ENCODE data around the gene CACNB1.
A peak's percentile ranks its signal among the peaks of the same experiment; 100 is the strongest.

Gene CACNB1

DNA sequence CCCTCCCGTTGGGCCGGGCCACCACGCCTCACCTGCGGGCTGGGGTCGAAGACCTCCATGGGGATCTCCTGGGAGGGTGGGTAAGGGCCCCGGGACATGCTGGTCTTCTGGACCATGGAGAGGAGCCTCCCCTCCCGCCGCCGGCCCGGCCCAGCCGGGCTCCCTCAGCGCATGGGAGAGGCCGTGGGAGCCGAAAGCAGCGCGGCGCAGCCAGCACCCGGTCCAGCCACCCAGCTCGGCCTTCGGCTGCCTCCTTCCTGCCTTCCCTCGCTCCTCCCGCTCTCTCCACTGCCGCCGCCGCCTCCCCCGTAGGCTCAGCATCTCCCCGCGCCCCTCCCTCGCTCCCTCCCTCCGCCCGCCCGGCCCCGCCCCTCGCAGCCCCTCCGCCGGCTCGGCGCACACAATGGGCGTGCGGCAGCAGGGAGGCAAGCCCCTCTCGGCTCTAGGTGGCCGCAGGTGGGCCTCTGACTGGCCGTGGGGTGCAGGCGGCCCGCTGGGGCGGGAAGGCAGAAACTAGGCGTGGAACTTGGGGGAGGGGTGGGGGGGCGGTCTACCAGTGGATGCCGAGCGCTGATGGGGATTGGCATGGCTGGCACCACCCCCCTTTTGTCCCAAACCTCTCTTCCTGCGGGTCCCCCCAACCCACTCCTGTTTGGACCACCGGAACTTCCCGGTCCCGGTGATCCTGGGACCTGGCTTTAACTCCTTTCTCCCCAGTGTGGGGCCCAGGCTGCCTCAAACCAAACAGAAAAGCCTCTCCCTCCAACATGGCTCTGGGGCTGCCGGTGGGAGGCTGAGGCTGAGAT is at the start of gene CACNB1:
Gene CACNB1, minus strand, starts transcription at position 290 of the 806 bp plus-strand sequence. Its CDS starts 174 bp downstream, at position 116.
- peak; percentile 23 to 48 for DNase-seq (ENCODE audit: low read depth in 2 of 2)

DNA sequence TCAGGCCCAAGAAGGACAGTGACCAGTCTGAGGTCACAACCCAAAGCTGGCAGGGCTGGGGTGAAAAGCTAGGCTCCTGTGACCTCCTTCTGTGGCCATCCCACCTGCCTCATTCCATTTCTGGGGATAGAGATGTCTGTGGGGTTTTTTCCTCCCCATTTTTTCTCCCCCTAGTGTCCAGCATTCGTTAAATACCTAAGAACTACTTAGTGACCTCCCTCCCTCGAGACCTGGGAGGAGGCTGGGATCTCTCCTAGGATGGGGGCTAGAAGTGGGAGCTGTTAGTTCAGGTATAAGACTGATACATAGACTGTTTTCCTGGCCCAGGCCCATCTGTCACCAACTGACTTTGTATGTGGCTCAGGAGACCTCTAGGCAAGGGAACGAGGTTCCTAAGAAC is 48.8 kb upstream of the CACNB1 start:
- DNase-seq (ENCODE audit: low read depth in 2 of 2), result no peak

DNA sequence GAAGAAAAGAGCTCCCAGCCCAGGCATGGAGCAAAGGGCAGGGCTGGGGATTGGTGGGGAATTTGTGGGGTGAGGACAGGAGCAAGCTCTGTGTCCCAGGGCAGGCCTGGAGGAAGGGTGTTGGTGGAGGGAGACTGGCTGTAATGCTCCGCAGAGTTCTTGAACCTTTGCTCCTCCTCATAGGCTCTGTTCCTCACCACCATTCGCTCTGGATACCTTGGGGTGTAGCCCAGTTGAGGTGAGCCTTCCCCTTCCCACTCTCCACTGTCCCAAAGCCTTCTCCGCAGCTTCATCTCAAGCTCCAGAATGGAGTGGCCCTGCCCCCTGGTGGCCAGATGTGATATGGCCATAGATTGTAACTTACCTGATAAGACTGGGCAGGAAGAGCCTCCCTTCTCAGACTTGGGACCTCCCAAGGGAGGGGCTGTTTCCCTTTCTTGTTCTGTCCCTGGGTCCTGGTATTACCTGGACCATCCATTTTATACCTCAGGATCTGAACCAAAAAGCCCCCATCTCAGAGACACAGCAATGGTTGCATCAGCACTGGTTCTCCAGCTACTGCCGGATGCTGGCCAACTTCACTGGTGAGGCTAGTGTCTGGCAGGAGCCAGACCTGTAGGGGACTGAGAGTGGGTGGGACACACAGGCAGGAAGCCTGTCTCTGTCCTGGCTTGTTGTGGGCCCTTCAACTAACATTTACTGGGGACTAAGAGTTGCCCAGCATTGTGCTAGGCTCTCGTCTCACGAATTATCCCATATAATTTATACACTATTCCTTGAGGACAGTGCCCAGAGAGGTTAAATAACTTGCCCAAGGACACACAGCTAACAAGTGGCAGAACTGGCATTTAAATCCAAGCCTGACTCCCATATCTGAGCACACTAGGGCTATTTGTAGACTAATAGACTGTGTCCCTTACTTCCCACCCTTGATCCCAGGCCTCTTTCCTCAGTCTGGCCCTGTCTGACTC is 47.4 kb upstream of the CACNB1 start:
- peak; percentile 67 to 81 for DNase-seq (ENCODE audit: low read depth in 2 of 2)

DNA sequence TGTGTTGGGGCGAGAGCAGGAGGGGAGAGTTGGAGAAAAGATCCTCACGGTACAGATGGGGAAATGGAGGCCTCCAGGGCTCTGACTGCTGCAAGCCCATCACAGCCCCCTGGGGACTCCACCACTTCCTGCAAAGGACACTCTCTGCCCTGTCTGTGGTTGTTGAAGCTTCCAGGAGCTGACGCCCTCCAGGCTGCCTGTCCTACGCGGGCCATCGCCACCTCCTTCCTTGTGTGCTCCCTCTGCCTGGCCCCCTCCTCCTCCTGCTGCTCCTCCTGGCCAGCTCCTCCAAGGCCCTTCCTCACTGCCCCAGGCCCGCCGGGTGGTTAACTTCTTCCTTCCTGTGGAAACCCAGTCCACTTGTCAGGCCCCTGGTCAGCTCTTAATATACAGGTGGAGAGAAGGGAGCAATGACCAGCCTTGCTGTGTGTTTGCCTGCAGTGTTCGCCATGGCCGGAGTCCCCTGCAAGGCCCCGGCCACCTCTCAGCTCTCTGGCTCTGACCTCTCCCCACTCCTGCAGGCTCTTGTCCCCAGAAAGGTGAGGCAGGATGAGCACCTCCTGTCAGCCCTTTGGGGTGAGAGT is 46.6 kb upstream of the CACNB1 start:
- DNase-seq (ENCODE audit: low read depth in 2 of 2), result no peak

DNA sequence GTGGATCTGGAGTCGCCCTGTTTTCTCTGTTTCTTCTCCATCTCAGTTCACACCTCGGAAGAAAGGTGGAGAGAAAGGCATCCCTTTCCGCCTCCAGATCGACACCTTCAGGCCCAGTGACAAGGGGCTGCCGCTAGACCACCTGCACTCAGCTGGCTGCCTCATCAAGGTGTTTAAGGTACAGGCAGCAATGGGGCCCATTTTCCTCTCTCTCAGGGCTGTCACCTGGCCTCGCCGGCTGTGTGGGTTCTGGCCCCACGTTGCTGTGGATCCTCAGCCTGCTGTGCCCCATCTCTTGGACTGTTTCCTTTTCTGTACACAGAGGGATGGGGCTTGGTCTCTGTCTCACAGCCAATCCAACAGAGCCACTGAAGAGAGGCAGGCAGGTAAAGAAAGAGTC is 45.7 kb upstream of the CACNB1 start:
- DNase-seq (ENCODE audit: low read depth in 2 of 2), result no peak

DNA sequence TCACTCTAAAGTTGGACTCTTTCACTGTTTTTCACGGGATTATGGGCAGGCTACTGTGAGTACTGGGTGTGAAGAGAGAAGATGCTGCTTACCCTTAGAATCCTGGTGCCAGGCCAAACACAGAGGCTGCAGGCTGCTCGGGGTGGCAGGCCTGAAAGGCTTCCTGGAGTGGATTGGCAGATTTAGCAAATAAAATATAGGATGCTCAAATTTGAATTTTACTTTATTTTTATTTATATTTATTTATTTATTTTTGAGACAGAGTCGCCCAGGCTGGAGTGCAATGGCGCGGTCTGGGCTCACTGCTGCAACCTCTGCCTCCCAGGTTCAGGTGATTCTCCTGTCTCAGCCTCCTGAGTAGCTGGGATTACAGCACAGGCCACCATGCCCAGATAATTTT is 43.2 kb upstream of the CACNB1 start:
- no peak for DNase-seq (ENCODE audit: low read depth in 2 of 2)

DNA sequence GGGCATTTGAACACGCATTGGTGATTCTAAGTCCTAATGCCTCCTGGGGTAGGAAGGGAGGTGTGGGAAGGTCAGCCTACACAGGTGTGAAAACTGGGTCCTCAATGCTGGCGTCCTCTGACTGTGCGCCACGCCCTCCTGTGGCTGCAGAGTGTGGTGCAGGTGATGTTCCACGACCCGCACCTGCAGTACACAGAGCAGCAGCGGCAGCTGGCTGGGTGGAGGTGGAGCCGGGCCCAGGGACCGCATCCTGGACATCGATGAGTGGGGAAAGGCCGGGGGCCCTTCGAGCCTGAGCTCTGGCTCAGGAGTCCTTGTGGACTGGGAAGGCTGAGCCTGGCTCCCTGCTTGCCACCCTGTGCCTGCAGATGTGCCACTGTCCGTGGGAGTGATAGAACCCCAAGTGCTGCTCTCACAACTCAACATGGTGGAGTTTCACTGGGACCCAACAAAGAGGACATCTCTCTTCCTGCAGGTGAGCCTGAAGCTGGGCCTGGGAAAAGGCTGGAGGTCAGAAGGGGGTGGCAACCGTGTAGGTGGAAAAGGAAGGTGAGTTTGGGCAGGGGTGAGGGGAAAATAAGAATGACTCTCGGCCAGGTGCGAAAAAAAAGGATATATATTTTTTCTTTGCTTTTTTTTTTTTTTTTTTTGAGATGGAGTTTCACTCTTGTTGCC is 42.3 kb upstream of the CACNB1 start:
- peak; percentile 24 to 50 for DNase-seq (ENCODE audit: low read depth in 2 of 2)

DNA sequence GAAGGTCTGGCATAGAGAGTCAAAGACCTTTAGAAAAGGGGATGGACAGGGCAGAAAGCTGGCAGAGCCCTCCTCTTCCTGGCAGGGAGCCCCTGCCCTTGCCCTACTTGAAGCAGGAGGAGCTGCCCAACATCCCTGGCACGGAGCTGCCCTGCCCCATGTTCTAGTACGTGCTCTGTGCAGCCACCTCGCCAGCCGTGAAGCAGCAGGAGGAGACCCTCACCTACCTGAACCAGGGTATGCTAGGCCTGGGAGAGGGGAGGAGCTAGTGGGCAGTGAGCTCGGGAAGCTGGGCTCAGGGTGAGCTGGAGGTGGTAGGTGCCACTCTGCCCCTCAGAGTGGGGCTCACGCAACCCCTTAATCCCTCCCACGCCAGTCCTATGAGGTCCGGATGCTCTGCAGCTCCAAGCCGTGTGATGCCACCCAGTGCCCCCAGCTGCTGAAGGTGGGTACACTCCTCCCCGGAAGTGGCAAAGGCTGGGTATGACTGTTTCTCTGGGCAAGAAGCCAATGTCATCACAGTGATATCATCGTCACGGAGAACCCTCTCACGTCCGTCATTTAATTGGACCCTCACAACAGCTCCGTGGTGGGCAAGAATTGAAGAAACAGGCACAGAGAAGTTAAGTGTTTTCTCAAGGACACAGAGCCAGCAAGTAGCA is 41.0 kb upstream of the CACNB1 start:
- peak; percentile 26 to 53 for DNase-seq (ENCODE audit: low read depth in 2 of 2)

DNA sequence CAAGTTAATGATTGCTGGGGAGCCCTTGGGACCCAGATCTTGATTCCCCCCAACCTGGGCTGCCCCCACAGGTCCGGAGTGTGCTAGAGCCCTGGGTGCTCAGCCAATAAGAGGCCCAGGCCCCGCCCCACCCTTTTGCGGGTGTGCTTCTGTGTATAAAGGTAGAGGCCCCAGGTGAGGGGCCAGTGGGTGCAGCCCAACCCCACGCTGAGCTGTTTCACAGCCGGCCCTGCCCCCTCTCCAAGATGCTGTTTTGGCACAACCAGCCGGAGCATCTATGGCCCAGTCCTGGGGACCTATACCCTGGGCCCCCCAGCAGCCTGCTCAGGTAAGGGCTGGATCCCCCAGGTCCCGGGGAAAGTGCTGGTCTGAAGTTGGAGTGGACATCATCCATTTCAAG is 40.1 kb upstream of the CACNB1 start:
- no peak for DNase-seq (ENCODE audit: low read depth in 2 of 2)

DNA sequence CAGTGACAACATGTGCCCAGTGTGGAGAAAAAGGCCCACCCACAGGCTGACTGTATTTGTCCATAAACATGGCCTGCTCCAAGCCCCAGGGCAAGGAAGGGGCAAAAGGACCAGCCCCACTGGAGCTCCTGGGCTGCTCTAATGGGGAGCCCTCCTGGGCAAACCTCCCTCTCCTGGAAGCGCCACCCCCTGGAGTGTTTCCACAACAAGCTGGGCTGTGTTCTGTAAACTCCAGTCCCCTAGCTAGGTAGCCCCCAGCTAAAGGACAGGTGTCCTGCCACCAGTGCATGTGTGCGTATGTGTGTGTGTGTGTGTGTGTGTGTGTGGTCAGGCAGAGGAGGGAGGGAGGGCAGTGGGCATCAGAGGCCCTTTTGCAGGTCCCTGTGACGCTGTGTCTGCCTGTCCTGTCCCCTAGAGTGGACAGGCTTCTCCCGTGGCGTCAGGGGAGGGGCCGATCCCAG is 39.5 kb upstream of the CACNB1 start:
- DNase-seq (ENCODE audit: low read depth in 2 of 2), result no peak

DNA sequence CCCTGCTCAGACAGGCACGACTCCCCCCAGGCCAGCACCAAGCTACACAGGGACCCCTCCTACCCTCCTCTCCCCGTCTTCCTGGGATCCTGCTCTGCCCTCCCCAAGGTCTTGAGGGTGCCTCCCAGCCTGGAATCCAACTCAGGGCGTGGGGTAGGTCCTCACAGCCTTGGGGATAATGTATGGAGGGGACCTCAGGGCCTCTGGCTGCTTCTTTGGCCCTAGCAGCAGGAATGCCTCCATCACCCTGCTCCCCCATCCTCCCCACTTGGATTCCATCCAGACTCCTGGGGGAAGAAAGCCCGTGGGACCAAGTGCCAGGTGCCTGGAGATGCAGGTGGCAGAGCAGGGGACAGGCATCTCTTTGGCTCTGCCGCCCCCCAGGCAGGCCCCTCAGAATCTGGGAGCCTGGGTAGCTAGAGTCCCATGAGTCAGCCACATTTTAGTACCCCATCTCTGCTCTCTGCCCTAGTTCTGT is 39.0 kb upstream of the CACNB1 start:
- DNase-seq (ENCODE audit: low read depth in 2 of 2), result no peak

DNA sequence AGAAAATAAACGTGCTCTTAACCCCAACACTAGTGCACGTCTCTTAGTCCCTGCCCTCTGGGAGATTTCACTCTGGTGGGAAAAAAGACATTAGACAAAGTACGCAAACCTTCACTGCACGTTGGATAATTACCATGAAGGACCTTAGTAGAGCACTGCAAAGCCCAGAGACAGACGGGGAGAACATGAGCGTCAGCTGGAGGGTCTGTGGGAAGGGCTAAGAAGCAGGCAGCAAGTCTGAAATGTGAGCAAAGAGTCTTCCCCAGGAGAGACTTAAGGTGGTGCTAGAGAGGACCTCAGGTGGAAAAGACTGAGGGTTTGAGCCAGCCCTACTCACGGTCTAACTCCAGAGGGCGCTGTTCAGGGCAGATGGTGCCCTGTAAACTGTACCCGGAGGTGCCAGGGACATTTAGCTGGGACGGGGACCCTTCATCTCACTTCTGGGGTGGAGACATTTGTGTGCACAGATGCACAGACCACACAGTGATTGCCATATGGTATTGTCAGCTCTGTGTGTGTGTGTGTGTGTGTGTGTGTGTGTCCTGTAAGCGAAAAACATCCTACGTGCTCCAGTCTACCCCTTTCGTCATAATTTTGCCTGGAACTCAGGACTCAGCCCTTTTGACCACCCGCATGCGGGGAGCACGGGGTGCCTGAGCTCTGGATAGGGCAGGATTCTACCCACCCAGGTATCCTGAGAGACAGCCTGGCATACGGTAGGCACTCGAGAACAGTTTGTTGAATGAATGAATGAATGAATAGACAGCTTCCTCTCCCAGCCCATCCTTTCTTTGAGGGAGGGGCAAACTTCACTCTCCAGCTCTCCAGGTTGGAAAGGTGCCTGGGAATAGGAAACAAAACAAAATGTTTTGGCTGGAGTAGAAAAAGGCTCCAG is 38.3 kb upstream of the CACNB1 start:
- no peak for DNase-seq (ENCODE audit: low read depth in 2 of 2)

DNA sequence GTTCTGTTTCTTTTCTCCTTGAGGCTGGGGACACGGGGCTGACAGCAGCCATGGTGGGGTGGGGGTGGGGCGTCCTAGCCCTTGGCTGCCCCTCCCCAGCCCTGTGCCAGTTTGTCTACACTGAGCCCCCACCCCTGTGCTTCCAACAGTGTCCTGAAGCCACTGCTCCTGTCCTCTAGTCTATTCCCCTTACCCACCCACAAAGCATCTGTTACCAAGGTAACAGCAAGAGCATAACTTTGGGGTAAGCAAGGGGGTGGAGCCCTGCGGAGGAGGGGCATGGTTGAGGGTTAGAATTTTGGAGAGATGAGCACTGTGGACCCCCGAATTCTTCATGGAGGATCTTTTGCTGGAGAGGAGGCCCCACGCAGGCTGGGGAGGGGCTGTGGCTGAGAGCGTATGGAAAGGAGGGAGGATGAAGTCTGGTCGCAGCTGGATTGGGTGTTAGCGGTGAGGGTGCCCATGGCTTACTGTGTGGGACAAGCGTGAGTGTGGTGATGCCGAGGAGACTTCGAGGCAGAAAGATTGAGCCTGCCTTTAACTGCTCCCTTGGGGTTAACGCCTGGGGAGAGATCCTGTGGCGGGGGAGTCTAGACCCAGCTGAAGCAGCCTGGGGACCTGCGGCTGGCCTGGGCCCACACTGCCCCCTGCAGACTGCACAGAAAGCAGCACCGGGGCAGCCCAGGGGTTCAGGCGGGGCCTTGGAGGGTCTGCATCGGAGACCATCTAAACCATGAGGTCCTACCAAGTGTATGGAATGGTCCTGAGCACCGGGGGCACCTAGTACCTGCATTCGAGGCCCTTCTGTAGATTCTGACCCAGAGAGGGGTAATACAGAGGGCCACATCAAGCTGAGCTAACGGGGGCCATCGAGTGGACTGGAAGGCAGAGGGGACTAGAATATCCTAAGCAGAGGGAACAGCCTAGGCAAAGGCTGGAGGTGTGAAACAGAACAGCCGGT is 34.4 kb upstream of the CACNB1 start:
- DNase-seq (ENCODE audit: low read depth in 2 of 2), result peak in 1 of 2 donors; percentile 36

DNA sequence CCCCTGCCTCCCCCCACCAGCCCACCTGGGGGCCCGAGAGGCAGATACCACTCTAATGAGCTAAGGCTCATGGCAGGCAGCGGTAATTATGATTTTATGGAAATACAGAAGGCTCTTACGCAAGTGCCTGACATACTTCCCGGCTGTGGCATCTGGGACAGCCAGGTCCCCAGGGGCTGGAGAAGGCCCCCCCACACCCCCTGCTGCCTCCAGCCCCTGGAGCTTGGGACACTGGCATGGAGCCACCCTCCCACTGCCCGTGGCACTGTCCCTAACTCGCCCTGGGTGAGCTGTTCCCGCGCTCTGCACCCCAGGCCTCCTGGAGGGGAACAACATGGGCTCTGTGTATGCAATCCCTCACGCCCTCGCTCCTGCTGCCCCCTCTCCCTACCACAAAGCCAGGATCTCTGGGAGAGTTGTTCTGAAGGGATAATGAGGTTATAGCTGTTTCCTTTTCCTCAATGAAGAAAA is 33.7 kb upstream of the CACNB1 start:
- DNase-seq (ENCODE audit: low read depth in 2 of 2), result no peak

DNA sequence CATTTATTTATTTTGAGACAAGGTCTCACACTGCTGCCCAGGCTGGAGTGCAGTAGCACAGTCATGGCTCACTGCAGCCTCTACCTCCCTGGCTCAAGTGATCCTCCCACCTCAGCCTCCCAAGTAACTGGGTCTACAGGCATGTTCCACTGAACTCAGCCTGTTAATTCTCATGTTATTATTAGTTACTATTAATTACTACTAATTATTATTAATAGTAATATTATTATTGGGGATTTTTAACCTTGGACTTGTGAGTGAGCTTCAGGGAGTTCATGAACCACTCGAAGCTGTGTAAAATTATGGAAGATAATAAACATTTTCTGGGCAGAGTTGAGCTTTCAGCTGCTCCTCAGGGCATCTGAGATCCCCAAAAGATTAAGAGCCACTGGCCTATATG is 32.9 kb upstream of the CACNB1 start:
- no peak for DNase-seq (ENCODE audit: low read depth in 2 of 2)

DNA sequence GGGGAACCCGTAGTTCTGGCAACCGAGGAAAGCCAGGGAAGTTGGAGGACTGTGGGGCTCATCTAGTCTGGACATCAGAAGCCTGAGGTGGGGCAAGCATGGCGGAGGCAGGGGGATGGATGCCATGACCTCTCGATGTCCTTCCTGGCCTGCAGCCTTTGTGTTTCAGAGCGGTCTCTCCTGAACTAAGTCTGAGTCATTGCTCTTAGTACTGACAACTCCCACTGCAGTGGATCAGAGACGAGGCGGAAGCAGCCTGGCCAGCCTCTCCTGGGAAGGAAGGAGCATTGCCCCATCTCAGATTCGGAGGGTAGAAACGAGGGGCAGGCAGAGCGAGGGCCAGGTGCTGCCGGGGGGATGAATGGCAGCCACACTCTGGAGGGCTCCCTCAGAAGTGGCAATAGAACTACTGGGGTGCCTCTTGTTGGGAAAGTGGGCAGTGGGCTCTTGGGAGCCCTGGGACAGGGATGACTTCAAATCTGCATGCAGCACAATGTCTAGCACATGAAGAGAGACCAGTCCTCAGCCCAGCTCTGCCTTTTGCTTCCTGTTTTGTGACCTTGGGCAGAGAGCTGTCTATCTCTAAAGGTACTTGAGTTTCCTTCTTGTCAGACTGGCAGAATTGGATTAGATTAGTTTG is 31.9 kb upstream of the CACNB1 start:
- DNase-seq (ENCODE audit: low read depth in 2 of 2), result no peak

DNA sequence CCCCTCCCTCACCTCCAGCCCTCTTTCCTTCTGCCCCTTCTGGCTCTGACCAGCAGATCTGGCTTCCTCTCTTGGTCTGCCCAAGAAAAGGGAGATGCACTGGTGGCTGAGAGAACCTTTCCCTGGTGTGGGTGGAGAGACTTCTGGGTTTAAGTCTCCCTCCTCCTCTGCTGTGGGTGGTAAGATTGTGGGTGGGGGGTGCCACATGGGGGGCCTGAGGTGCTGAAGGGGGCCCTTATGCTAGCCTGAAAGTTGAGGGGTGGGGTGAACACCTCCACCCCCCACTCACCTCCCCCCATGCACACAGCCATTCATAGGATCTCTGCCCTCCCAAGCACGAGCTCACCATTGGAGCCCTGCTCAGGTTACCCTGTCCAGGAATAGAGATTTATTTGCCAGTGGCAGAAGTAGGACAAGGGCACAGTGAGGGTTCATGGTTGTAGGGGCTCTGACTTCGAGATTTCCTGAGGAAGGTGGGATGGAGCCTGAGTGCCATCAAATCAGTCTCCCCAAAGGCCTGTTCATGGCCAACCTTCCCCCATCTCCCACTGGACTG is 30.0 kb upstream of the CACNB1 start:
- no peak for DNase-seq (ENCODE audit: low read depth in 2 of 2)
